GM21576 (cell line): ENCODE data around the gene DMAP1.

Source experiments
- ATAC-seq: cut with Tn5 transposase; IDR thresholded peaks from one replicate; pipeline ENCODE4 v1.9.1; 2021; ENCODE audit warnings: mild to moderate bottlenecking, moderate library complexity; ENCODE audit not compliant: unreplicated experiment

The DMAP1 gene

GRCh38 chr1:44227211-44227610 lies 13.9 kb downstream of the DMAP1 start:
- no peak for ATAC-seq

GRCh38 chr1:44228218-44228617 lies 14.9 kb downstream of the DMAP1 start:
- no peak for ATAC-seq

DNA sequence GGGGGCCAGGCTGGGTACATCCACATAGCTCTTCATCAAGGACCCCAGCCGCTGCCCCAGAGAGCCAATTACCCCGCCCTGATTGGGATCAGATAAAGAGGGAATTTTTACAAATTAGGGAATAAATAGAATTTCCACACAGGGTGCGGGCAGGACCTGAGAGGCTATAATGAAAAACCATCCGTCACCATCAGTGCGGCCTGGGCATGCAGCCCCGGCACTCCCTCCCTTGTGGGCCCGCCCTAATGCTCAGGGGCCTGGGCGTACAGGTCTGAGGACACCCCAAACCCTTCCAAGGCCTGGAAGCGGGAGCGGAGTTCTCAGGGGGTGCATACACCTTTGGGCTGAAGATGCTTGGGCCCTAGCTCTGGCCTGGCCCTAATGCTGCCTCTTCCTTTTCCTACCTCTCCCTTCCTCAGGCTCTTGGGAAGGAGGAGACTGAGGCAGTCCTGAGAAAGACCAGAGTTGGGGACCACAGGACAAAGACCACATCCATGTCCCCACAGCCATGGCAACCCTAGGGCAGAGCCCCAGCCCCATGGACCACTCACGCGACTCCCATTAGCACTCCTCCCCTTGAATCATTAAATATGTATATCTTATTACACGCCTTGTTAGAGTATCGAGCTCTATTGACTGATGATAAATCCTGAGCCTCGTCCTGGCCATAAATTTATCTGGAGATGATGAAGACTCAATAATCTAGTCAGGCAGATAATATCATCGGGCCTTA lies 16.3 kb downstream of the DMAP1 start:
- no peak for ATAC-seq

DNA sequence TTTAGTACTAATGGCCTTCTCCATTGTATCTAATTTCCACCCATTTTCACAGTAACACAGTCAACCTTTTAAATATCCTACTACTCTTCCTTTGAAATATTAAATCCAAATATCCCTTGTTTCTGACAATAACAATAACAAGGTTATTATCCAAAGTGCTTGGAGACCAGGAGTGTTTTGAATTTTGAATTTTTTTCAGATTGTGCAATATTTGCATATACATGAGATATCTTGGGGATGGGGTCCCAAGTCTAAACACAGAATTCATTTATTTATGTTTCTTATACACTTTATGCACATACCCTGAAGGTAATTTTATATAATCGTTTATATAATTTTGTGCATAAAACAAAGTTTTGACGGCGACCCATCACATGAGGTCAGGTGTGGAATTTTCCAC lies 17.5 kb downstream of the DMAP1 start:
- no peak for ATAC-seq

- no peak for ATAC-seq
These were observed 20.3 kb downstream of the DMAP1 start for GRCh38 chr1:44233593-44233992.

DNA sequence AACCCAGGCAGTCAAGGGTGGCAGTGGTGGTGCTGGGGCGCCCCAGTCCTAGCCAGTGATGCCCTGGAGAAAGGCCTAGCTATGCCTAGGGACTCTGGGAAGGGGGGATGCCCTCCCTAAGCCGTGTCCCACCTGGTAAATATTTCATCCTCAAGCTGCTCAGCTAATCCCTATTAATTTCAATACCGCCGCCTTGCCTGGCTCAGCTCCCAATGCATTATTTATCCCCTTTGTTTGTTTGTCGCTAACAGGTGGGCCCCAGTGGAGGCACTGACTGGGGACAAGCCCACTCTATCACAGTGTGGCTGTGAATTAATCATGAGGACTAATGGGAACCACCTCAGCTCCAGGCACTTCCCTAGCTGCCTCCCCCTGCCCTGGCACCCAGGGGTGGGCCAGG lies 22.5 kb downstream of the DMAP1 start:
- no peak for ATAC-seq

DNA sequence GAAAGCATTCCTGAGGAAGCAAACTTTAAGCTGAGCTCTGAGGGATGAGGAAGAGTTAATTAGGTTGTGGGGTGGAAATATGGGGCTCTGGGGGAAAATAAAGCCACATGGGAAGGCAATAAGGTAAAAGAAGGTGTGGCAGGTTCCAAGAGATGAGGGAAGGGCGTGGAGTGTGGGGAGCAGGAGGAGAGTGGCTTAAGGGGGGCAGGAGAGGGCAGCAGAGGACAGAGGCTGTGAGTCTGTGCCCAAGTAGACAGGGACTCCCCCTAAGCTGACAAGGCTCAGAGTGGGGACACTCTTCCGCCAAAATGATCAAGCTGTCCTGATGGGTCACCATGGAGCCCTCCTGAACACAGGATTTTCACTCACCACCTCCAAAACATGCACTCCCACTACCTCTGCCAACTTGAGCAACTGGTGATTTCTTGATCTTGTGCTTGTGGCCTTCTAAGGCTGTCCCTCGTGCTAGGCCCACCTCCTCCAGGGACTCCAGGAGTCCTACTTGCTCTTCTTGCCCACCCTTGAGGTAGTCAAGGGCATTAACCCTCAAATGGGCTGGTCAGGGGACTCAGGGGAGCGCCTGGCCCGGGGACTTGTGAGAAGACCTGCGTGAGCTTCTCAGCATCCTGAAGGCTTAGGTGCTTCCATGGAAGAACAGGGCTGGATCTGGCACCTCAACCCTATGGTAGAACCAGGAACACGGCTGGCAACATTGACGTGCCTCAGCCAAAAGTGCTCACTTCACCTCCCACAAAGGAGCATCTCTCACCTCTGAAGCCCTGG lies 23.4 kb downstream of the DMAP1 start:
- ATAC-seq, result no peak

GRCh38 chr1:44237721-44238457 lies 24.6 kb downstream of the DMAP1 start:
- no peak for ATAC-seq

DNA sequence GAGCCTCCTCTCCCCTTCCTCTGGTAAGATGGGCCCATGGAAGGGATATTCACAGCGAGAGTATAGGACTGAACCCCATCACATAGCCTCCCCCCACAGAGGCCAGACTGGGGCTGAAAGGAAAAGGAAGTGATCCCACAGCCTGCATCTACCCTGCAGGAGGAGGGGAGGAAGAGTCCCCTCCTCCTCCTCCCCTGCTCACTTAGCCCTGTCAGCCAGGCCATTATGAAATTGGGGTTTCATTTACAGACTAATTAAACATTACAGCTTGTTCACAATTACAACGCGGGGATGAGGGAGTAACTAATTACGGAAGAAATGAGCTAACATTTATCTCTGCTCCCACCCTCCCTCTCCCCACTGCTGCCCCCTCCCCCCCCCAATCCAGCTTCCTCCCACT lies 25.4 kb downstream of the DMAP1 start:
- no peak for ATAC-seq

GRCh38 chr1:44239331-44239960 lies 26.2 kb downstream of the DMAP1 start:
- no peak for ATAC-seq

DNA sequence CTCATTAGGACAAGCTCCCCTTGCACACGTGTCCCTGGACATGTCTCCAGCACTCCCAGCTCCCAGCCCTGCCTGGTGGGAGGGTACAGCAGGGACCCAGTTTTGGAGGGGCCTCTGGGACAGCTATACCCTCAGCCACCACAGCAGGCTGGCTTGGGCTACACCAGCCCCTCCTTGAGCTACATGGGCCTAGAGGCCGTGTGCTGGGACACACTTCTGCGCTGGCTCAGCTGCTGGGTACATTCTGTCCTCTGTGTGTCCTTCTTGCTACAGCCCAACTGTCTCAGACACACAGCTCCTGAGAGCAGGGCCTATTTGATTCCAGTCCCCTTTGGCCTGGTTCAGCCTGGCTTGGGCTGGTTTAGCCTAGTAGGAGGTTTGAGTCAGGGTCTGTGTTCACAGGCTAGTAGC lies 26.7 kb downstream of the DMAP1 start:
- ATAC-seq, result no peak

DNA sequence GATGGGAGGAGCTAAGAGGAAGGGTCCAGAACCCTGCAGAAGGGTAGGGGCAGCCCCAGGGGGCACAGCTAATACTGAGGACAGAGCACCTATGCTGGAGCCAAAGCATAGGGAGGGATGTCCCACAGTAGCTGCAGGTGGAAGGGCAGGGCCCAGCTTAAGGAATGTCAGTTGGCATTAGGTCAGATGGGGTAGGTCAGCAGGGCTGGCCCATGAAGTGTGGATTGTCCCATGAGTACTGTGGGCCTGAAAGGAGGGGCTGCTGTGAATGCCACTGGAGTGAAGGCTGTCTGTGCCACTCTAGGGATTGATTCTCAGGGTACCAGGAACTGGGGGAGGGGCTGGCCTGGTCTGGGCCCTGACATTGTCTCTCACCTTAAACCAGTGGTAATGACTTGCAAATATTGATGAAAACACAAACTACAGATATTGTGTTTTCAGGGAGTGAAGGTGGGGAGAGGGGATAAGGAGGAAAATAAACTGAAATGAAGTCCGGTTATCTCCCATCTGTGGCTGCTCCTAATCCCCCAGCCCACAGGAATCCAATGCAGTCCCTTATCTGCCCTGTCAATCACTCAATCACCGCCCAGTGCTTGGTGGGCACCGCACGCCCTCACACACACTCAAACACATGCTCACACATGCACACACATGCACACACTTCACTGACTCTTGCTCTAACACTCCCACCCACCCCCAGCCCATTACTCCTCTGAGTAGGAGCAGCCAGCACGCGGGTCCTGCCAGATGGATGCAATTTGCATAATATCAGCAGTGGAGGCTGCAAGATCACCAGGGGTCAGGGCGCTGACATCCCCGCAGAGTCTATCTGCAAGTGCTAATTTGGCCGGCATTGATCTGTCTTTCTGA lies 27.8 kb downstream of the DMAP1 start:
- no peak for ATAC-seq

GRCh38 chr1:44242746-44243145 lies 29.5 kb downstream of the DMAP1 start:
- ATAC-seq, result no peak

- no peak for ATAC-seq
These were observed 30.7 kb downstream of the DMAP1 start for GRCh38 chr1:44243782-44244495.

DNA sequence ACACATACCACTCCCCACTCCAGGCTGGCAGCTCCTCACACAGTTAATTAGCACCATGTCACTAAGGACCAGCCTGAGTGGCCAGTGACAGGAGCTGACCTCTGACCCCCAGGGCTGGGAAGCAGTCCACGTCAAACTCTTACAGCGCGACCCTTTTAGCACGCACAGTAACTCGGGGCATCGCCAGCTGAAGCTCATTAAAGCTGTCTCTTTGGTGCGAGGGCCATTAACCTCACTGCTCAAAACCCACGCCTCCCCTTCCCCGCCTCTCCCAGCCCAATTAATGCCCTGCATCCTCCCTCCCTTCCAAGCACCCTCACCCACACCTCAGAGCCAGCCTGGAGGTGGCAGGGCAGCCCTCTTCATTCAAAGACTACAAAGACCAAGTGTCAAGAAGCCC lies 31.7 kb downstream of the DMAP1 start:
- no peak for ATAC-seq

DNA sequence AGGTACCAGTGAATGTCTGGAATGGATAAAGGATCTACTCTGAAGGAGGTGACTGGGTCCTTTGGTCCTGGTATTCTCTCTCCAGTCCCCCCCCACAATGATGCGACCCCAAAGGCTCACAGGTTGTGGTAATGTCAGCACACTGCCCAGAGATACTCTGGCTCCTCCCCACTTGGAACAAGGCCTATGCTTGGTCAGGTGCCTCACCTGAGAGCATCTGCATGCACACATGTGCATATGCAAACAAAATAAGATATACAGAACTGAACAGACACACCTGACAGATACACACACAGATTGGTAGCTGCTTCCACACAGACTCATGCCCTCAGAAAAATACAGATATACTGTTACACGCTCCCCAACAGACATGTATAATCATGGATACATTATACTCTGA lies 33.5 kb downstream of the DMAP1 start:
- ATAC-seq, result no peak

- ATAC-seq, result no peak
These were observed 36.3 kb downstream of the DMAP1 start for GRCh38 chr1:44249543-44249942.

DNA sequence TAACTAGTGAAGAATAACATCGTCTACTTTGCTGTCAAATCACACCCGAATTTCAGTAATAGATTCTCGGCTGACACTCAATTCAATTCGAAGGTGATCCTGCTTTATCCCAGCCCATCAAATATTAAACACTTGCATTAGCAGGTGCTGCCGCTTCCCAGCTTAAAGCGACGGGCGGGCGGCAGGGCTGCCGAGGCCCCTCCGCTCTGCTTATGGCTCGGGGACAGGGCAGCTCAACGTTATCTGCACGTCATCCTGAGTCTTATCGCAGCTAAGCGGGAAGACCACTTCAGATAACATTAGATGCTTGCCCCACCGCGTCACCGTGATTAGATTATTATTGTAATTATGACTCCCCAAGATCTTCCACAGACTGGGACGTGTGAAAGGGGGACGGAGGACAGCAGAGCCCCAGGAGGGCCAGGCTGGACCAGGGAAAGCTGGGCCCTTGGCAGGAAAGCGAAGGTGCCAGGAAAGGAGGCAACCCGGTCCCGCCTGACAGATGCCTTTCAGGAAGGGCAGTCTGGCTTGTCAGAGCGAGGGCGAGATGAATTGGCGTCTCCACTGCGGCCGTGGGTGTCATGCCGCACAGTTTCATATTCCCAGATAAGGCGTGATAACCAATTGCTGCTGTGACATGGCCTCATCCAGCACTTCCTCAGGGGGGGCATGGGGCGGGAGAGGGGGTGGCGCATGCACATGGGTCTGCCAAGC lies 37.0 kb downstream of the DMAP1 start:
- ATAC-seq, result no peak

GRCh38 chr1:44251486-44251885 lies 38.2 kb downstream of the DMAP1 start:
- ATAC-seq, result no peak
